ENCODE measurements around the gene ARHGEF28. TPM values are rescaled to one million over a fixed set of nuclear protein-coding genes. Genes with fewer than 3 reads are reported as not detected.

Gene ARHGEF28
- total RNA-seq, 1 experiment from 2014 or later, result 0.57 TPM

DNA sequence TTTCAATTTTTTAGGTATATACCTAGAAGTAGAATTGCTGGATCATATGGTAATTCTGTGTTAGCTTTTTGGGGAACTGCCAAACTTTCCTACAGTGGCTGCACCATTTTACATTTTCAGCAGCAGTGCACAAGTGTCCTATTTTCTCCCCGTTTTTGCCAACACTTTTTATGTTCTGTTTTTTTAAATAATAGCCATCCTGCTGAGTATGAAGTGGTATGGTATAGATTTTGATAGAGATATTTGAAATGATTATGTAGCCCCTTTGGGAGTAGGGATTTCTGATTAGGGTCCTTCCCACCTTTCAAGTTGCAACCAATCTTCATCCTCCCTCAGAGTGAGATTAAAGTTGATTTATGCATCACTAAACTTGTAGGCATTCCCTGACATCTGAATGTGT lies 76.5 kb downstream of the ARHGEF28 start:
- Histone ChIP-seq H2BK120ac (ENCODE audit: low read depth, low read length, poor library complexity, severe bottlenecking) (no peak overlapping the region), H2BK20ac (ENCODE audit: low read depth, low read length, poor library complexity, severe bottlenecking) (no peak overlapping the region), H3K4me1 (ENCODE audit: insufficient read depth, low read length) (no peaks in the 10 kb centered on the region), H3K27ac (ENCODE audit: insufficient read length, low read depth, low read length) (no peak overlapping the region), H3K18ac (ENCODE audit: insufficient read length, low read depth, low read length) (no peak overlapping the region), H2BK12ac (ENCODE audit: insufficient read length, low read depth, low read length) (no peak overlapping the region), H2BK15ac (ENCODE audit: low read depth, low read length) (no peak overlapping the region), H3K23me2 (ENCODE audit: insufficient read length, low read depth, low read length, poor library complexity, severe bottlenecking) (no peaks in the 10 kb centered on the region), H3K14ac (ENCODE audit: insufficient read depth, low read length) (no peak overlapping the region), H3K4ac (ENCODE audit: low read depth, low read length) (no peak overlapping the region), H3K56ac (ENCODE audit: insufficient read length, low read depth, low read length) (no peak overlapping the region), H2BK5ac (ENCODE audit: insufficient read length, low read length) (no peak overlapping the region), H4K5ac (ENCODE audit: insufficient read length, low read depth, low read length) (no peak overlapping the region), H2AFZ (ENCODE audit: low read length) (no peak overlapping the region), H3K9me3 (ENCODE audit: control insufficient read depth, low read depth, low read length) (no peaks in the 10 kb centered on the region), H3K79me2 (ENCODE audit: insufficient read depth, low read length) (no peaks in the 10 kb centered on the region), H3K4me2 (ENCODE audit: insufficient read depth, insufficient read length, low read length) (no peak overlapping the region), H3K9ac (ENCODE audit: extremely low read depth, insufficient read length, low read length) (no peak overlapping the region), H3T11ph (ENCODE audit: low read length) (no peak overlapping the region), H4K8ac (replicated peaks; ENCODE audit: insufficient read length, low read depth, low read length) (no peak overlapping the region), H2AK5ac (ENCODE audit: insufficient read length, low read length) (no peak overlapping the region), H3K27me3 (ENCODE audit: insufficient read depth, low read length) (no peaks in the 10 kb centered on the region), H3K79me1 (ENCODE audit: insufficient read depth, low read depth, low read length, poor library complexity, severe bottlenecking) (no peaks in the 10 kb centered on the region), H4K20me1 (ENCODE audit: control insufficient read depth, insufficient read depth, insufficient read length) (no peaks in the 10 kb centered on the region), H4K91ac (ENCODE audit: insufficient read length, low read depth, low read length) (no peak overlapping the region), H3K23ac (ENCODE audit: insufficient read length, low read depth, low read length) (no peak overlapping the region)
- Mint-ChIP-seq H3K36me3 (ENCODE audit: insufficient read depth in 1 of 3, low read depth in 3 of 3) (no peaks in the 10 kb centered on the region), H3K9me3 (no peaks in the 10 kb centered on the region), H3K27ac (no peak overlapping the region), H3K4me1 (no peaks in the 10 kb centered on the region), H3K27me3 (ENCODE audit: low read depth) (peaks cover 7% of the 10 kb centered on the region), H3K4me3 (no peak overlapping the region)
- no peak for DNase-seq
- no CpG with 5 or more reads among the region's 1 CpG for WGBS (ENCODE audit: extremely low coverage, insufficient read length, low lambda C conversion rate)
- TF ChIP-seq, protein P1, sequence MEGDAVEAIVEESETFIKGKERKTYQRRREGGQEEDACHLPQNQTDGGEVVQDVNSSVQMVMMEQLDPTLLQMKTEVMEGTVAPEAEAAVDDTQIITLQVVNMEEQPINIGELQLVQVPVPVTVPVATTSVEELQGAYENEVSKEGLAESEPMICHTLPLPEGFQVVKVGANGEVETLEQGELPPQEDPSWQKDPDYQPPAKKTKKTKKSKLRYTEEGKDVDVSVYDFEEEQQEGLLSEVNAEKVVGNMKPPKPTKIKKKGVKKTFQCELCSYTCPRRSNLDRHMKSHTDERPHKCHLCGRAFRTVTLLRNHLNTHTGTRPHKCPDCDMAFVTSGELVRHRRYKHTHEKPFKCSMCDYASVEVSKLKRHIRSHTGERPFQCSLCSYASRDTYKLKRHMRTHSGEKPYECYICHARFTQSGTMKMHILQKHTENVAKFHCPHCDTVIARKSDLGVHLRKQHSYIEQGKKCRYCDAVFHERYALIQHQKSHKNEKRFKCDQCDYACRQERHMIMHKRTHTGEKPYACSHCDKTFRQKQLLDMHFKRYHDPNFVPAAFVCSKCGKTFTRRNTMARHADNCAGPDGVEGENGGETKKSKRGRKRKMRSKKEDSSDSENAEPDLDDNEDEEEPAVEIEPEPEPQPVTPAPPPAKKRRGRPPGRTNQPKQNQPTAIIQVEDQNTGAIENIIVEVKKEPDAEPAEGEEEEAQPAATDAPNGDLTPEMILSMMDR (conservative IDR thresholded peaks at IDR 0.05), result no peak
